ENCODE data around the gene SLC26A11.

- TF ChIP-seq, protein P1, sequence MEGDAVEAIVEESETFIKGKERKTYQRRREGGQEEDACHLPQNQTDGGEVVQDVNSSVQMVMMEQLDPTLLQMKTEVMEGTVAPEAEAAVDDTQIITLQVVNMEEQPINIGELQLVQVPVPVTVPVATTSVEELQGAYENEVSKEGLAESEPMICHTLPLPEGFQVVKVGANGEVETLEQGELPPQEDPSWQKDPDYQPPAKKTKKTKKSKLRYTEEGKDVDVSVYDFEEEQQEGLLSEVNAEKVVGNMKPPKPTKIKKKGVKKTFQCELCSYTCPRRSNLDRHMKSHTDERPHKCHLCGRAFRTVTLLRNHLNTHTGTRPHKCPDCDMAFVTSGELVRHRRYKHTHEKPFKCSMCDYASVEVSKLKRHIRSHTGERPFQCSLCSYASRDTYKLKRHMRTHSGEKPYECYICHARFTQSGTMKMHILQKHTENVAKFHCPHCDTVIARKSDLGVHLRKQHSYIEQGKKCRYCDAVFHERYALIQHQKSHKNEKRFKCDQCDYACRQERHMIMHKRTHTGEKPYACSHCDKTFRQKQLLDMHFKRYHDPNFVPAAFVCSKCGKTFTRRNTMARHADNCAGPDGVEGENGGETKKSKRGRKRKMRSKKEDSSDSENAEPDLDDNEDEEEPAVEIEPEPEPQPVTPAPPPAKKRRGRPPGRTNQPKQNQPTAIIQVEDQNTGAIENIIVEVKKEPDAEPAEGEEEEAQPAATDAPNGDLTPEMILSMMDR (IDR thresholded peaks at IDR 0.05): no peak
- no peak for TF ChIP-seq ZFX (IDR thresholded peaks at IDR 0.05; ENCODE audit: borderline replicate concordance)
Measured at GRCh38 chr17:80212962-80213642, 7.1 kb upstream of the SLC26A11 start.

All from 22Rv1 (cell line).